RWPE1 (cell line): ENCODE data around the gene TUBB4B.
A peak's percentile ranks its signal among the peaks of the same experiment; 100 is the strongest.

Experiments
- CTCF ChIA-PET: fragments of 350-600 bp; sonication (Branson Sonifier 250); formaldehyde crosslinking; extraction: SDS; loops from one replicate; lab custom pipeline; 2021; lab: Yijun Ruan, JAX
- POLR2A ChIA-PET: fragments of 400-600 bp; formaldehyde crosslinking; extraction: SDS; loops from one replicate; lab custom pipeline; 2020; ENCODE audit warnings: antibody characterized with exemption; ENCODE audit not compliant: low non-redundant PET; lab: Yijun Ruan, JAX
- DNase-seq: peaks from one replicate; pipeline ENCODE4 v3.0.0; 2012; ENCODE audit warnings: low spot score
- H3K27ac ChIP-seq: fragments of 450-650 bp; 2 replicates; pipeline ENCODE4 v1.5.1; 2017
- TF ChIP-seq, protein P1 (sequence below): fragments of 450-650 bp; conservative IDR thresholded peaks from 2 replicates; pipeline ENCODE4 v1.5.1; 2017; ENCODE audit warnings: low read depth, mild to moderate bottlenecking

The TUBB4B gene

DNA sequence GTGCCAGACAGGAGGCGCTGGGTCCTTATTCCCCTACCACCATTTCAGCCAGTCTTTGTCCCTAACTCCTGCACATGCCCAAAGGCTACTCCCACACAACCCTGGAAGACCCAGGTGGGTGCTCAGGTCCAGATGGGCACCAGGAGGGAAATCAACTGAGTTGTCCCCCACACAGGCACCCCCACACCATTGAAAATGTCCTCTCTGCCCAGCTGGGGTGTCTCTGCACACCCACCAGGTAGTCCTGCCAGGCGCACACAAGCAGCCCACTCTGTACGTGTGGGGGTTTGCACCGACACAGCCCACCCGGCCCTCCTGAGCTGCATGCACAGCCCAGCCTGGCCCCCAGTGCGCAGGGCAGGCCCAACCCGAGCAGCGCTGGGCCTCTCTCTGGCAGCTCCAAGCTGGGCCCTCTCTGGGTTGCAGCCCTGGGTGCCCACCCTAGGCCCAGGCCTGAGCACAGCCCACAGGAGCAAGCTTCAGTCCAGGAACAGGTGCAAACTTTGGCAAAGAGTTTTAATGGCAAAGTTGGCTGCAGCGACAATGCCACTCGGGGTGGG is 21.2 kb upstream of the TUBB4B start:
- CTCF ChIA-PET = interaction anchor here (1.1 kb wide), 1 partner anchor 105 kb away, joined by 3 read pairs; no protein-coding TSS in a partner anchor
- H3K27ac ChIP-seq = peak overlapping the region; percentile 82
- TF ChIP-seq, protein P1, sequence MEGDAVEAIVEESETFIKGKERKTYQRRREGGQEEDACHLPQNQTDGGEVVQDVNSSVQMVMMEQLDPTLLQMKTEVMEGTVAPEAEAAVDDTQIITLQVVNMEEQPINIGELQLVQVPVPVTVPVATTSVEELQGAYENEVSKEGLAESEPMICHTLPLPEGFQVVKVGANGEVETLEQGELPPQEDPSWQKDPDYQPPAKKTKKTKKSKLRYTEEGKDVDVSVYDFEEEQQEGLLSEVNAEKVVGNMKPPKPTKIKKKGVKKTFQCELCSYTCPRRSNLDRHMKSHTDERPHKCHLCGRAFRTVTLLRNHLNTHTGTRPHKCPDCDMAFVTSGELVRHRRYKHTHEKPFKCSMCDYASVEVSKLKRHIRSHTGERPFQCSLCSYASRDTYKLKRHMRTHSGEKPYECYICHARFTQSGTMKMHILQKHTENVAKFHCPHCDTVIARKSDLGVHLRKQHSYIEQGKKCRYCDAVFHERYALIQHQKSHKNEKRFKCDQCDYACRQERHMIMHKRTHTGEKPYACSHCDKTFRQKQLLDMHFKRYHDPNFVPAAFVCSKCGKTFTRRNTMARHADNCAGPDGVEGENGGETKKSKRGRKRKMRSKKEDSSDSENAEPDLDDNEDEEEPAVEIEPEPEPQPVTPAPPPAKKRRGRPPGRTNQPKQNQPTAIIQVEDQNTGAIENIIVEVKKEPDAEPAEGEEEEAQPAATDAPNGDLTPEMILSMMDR = no peak
- no peak for DNase-seq
- POLR2A ChIA-PET = no interaction called here

DNA sequence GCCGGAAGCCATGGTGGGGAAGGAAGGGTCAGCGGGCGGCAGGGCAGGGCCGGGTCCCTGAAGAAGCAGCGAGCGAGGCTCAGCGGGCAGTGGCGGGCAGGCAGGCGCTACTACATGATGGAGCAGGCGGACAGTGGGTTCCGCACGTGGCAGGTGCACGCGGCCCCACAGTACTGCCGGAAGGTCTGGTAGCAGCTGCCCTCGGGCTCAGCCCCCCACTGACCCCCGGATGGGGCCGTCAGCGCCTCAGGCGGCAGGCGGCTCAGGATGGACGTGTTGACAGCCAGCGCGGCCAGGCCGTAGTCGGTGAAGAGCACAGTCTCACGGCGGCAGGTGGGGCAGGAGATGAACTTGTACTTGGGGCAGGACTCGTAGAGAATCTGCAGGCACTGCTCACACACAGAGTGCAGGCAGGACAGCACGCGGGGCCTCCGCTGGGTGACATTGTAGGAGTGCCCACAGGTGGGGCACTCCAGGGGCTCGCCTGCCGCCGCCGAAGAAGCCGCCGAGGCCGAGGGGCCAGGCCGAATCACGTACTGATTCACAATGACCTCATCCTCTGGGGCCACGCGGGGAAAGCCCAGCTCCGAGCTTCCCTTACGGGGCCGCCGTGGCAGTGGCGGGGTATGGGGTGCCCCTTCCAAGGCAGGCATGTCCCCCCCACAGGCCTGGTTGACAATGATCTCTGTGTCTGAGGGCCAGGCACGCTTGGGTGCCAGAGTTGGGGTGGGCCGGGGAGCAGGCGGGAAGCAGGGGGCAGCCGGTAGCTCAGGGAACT is 20.6 kb upstream of the TUBB4B start:
- CTCF ChIA-PET = interaction anchor here (0.7 to 1.1 kb wide), 2 partner anchors 105 to 125 kb away, joined by 3 read pairs; no protein-coding TSS in a partner anchor
- H3K27ac ChIP-seq = peak overlapping the region; percentile 82
- POLR2A ChIA-PET = interaction anchor here (0.6 to 0.7 kb wide), 2 partner anchors 22 to 194 kb away, joined by 3 to 4 read pairs; no protein-coding TSS in a partner anchor
- DNase-seq = no peak
- TF ChIP-seq, protein P1 = no peak

DNA sequence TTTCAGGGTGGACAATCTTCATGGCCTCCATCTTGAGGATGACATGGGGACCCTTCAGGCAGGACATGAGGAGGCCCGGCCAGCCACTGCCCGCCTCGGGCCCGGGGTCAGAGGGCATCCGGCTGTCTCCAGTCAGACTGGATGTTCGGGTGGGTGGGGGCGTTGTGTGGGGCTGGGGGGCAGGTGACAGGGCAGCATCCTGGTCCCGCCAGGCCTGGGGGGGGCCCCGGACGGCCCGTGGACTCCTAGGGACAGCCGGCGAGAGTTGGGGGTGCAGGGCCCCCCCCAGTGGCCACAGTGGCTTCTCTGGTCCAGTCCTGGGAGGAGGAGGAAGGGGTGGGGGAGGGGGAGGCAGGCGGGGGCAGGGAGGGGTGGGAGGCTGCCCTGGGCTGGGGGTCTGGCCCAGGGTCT is 20.0 kb upstream of the TUBB4B start:
- ChIA-PET POLR2A (interaction anchor here (0.6 to 0.7 kb wide), 2 partner anchors 23 to 194 kb away, joined by 3 to 4 read pairs; no protein-coding TSS in a partner anchor), CTCF (no interaction called here)
- no peak for DNase-seq
- TF ChIP-seq, protein P1 = no peak
- H3K27ac ChIP-seq = no peak overlapping the region; the same call in 1 of the 2 replicates

DNA sequence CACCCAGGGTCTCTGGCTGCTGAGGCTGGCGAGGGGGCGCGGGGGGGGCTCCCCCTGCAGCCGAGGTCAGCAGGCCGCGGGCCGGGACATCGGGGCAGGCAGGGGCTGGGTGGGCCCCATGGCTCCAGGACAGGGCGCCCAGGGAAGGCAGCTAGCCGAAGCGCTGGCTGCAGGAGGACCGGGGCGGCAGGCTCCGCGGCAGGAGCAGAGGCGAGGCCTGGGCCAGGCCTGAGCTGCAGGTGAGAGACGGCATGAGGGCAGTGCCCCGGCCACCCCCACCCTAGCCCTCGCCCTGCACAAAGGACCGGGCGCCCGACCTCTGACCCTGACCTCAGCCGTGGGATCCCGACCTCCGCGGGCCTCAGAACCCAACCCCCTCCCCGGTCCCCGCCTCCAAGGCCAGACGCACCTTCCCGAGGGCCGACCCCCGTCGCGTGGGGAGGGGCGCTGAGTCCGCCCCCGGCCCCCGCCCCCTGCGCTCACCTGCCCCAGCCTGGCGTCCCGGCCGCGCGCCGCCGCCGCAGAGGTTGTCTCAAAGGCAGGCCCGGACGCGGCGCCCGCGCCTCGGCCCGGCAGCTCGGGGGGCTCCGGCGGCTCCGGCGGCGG is 19.5 kb upstream of the TUBB4B start:
- ChIA-PET POLR2A (interaction anchor here (0.6 to 0.7 kb wide), 3 partner anchors 21 to 193 kb away, joined by 3 to 5 read pairs (median 3); partner anchors contain the start of gene SSNA1), CTCF (interaction anchor here (2.1 kb wide), 1 partner anchor 15 kb away, joined by 16 read pairs; no protein-coding TSS in a partner anchor)
- TF ChIP-seq, protein P1 = no peak
- H3K27ac ChIP-seq = peak overlapping the region; percentile 95
- DNase-seq = no peak

DNA sequence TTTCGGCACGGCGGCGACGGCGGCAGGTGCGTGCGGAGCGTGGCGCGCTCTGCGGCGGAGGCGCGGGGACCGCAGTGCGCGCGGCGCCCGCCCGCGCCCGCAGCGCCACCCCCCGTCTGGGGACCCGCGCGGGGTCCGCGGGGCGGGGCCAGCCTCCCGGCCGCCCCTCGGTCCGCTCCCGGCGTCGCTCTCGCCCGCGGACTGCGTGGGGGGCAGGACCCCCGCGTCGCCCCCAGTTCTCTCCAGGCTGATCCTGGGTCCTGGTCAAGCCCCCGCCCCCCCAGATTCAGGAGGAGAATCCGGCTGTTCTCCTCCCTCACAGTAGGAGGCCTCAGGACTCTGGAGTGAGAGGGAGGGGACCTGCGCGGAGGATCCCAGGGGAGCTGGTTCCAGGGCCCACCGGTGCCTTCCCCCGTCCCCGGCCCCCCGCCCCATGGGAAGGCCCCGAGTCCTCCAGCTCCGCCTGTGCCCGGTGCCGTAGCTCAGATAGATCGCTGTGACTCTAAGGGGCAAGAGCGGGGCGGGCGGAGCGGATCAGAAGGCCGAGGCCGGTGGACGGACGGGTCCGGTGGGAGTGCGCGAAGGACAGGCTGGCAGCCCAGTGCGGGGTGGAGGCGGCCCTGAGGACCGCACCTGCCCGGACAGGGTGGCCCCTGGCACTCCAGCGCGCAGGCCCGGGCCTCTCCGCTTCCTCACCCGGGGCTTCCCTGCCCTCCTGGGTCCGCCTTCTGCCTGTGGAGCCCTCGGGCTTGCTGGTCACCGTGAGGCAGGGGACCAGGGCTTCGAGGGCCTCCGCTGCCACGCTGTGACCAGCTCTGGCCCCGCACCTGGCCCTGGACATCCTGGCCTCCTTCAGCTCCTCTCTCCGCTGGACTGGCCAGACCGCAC is 18.7 kb upstream of the TUBB4B start, which contains the start of gene RNF208:
Gene RNF208 (minus strand): TSS at position 51 of the 888 bp plus-strand sequence. CDS start 1,028 bp downstream, outside the sequence.
- CTCF ChIA-PET = interaction anchor here (0.6 to 2.1 kb wide), 4 partner anchors 14 to 93 kb away, joined by 3 to 16 read pairs (median 4); partner anchors contain the start of genes NDOR1, SSNA1 and TMEM203
- POLR2A ChIA-PET = interaction anchor here (0.5 to 1.5 kb wide), 7 partner anchors 15 to 152 kb away, joined by 3 to 7 read pairs (median 3); partner anchors contain the start of gene SSNA1
- DNase-seq = no peak
- TF ChIP-seq, protein P1 = no peak
- H3K27ac ChIP-seq = peak within 1 kb of the TSS; percentile 95
